CD4-positive, CD25-positive, alpha-beta regulatory T cell (primary cell): Measurements from ENCODE around the gene HIBADH. TPM values are rescaled to one million over a fixed set of nuclear protein-coding genes. Genes with fewer than 3 reads are reported as not detected.

Experiments used
- ATAC-seq, 2 donors: fragments of 150-1000 bp; cut with Tn5 transposase; one replicate each; pipeline ENCODE4 v1.10.0; 2021; ENCODE audit warnings: low read depth in 2 of 2, moderate number of reproducible peaks in 2 of 2, moderate library complexity in 1 of 2
- DNase-seq, 3 donors: peaks; one replicate each; pipeline versions ENCODE4 v3.0.0 to v3.0.0-alpha.2; 2012 to 2022; ENCODE audit warnings: mixed read lengths in 1 of 3
- H3K27ac ChIP-seq: one replicate; pipeline ENCODE4 v1.7.0; 2013; ENCODE audit warnings: mild to moderate bottlenecking, low read length; ENCODE audit not compliant: insufficient read depth, poor library complexity, severe bottlenecking
- H3K27me3 ChIP-seq: one replicate; pipeline ENCODE4 v1.7.0; 2013; ENCODE audit warnings: low read length; ENCODE audit not compliant: control insufficient read depth, insufficient read depth
- H3K36me3 ChIP-seq: one replicate; pipeline ENCODE4 v1.7.0; 2013; ENCODE audit warnings: mild to moderate bottlenecking, low read length, moderate library complexity; ENCODE audit not compliant: control insufficient read depth, insufficient read depth
- H3K4me1 ChIP-seq: 2 replicates; pipeline ENCODE4 v1.7.0; 2013; ENCODE audit warnings: mild to moderate bottlenecking, low read length; ENCODE audit not compliant: insufficient read depth, control insufficient read depth, poor library complexity, severe bottlenecking
- H3K4me3 ChIP-seq: one replicate; pipeline ENCODE4 v1.7.0; 2013; ENCODE audit warnings: low read depth, mild to moderate bottlenecking, low read length, moderate library complexity
- H3K9me3 ChIP-seq, 2 experiments: 1 replicate in 1 of 2; 2 replicates in 1 of 2; pipeline ENCODE4 v1.7.0; 2013; ENCODE audit warnings: low read length in 2 of 2, mild to moderate bottlenecking in 1 of 2, moderate library complexity in 1 of 2; ENCODE audit not compliant: control insufficient read depth in 2 of 2
- H3K27ac Mint-ChIP-seq, 3 donors: one replicate each; pipeline ENCODE4 v1.8.0; 2020 to 2022; ENCODE audit warnings: mild to moderate bottlenecking in 3 of 3, mixed read lengths in 3 of 3, moderate library complexity in 2 of 3
- H3K27me3 Mint-ChIP-seq: one replicate; pipeline ENCODE4 v1.8.0; 2022; ENCODE audit warnings: mild to moderate bottlenecking, mixed read lengths
- H3K36me3 Mint-ChIP-seq: one replicate; pipeline ENCODE4 v1.8.0; 2020; ENCODE audit warnings: mixed read lengths
- H3K4me1 Mint-ChIP-seq, 4 donors: one replicate each; pipeline ENCODE4 v1.8.0; 2020 to 2022; ENCODE audit warnings: mixed read lengths in 4 of 4, mild to moderate bottlenecking in 1 of 4
- H3K4me3 Mint-ChIP-seq, 4 donors: one replicate each; pipeline ENCODE4 v1.8.0; 2020 to 2022; ENCODE audit warnings: mild to moderate bottlenecking in 4 of 4, mixed read lengths in 4 of 4, moderate library complexity in 3 of 4
- H3K9me3 Mint-ChIP-seq, 7 donors: one replicate each; pipeline ENCODE4 v1.8.0; 2020 to 2022; ENCODE audit warnings: mixed read lengths in 7 of 7, mild to moderate bottlenecking in 3 of 7, moderate library complexity in 2 of 7
- polyA plus RNA-seq, 4 donors: library from polyadenylated mRNA; unstranded; fragments of 300-500 nt; fragmentation: Illumina TruSeq; gene quantifications; one replicate each; pipeline ENCODE4 v1.2.3, GENCODE V29; 2021
- total RNA-seq: library from RNA; stranded (reverse); gene quantifications from one replicate; pipeline ENCODE4 v1.2.3, GENCODE V29; 2022

Gene HIBADH
- 6.1 TPM for total RNA-seq
- polyA plus RNA-seq, result 10 to 100 TPM; 24.8 to 33.0 (median 28.4) TPM

- DNase-seq (peak; percentile 94 to 99 (median 96)), ATAC-seq (peak; percentile 98)
- Histone ChIP-seq H3K27ac (peak within 1 kb of the TSS; percentile 77), H3K4me1 (peaks cover 13% of the 10 kb centered on the region), H3K4me3 (peak within 1 kb of the TSS; percentile 83), H3K36me3 (no peaks in the 10 kb centered on the region), H3K9me3 (no peaks in the 10 kb centered on the region), H3K27me3 (no peaks in the 10 kb centered on the region)
- Mint-ChIP-seq H3K4me3 (peak within 1 kb of the TSS; percentile 83 to 94 (median 90)), H3K9me3 (no peaks in the 10 kb centered on the region), H3K36me3 (no peaks in the 10 kb centered on the region), H3K4me1 (peaks cover 8 to 31% (median 13%) of the 10 kb centered on the region in 4 donors), H3K27ac (peak within 1 kb of the TSS; percentile 87 to 95 (median 94)), H3K27me3 (peaks cover 14% of the 10 kb centered on the region)
Observed at GRCh38 chr7:27662490-27663205, at the start of gene HIBADH. Gene HIBADH (minus strand): TSS chr7:27662883. CDS start chr7:27662788, 95 bp downstream.

- Mint-ChIP-seq H3K27ac (no peak overlapping the region), H3K36me3 (no peaks in the 10 kb centered on the region), H3K4me1 (no peaks in the 10 kb centered on the region), H3K27me3 (peaks cover 23% of the 10 kb centered on the region), H3K4me3 (no peak overlapping the region), H3K9me3 (no peaks in the 10 kb centered on the region)
- Histone ChIP-seq H3K27ac (no peak overlapping the region), H3K4me3 (no peak overlapping the region), H3K9me3 (no peaks in the 10 kb centered on the region), H3K4me1 (no peaks in the 10 kb centered on the region), H3K27me3 (peaks cover 9% of the 10 kb centered on the region), H3K36me3 (no peaks in the 10 kb centered on the region)
- no peak for DNase-seq
- ATAC-seq, result no peak
Observed at GRCh38 chr7:27712217-27712616, 49.5 kb upstream of the HIBADH start.

GRCh38 chr7:27709137-27710075, 46.7 kb upstream of the HIBADH start:
- Mint-ChIP-seq H3K9me3 (no peaks in the 10 kb centered on the region), H3K4me1 (no peaks in the 10 kb centered on the region), H3K27ac (peak overlapping the region in 1 of 3 donors; percentile 4), H3K27me3 (peaks cover 16% of the 10 kb centered on the region), H3K36me3 (no peaks in the 10 kb centered on the region), H3K4me3 (no peak overlapping the region)
- ATAC-seq (no peak), DNase-seq (no peak)
- no peak overlapping the region for H3K4me3 ChIP-seq
- H3K36me3 ChIP-seq, result no peaks in the 10 kb centered on the region
- no peaks in the 10 kb centered on the region for H3K9me3 ChIP-seq
- H3K27me3 ChIP-seq, result peaks cover 4% of the 10 kb centered on the region
- no peaks in the 10 kb centered on the region for H3K4me1 ChIP-seq
- H3K27ac ChIP-seq, result no peak overlapping the region

GRCh38 chr7:27708485-27708884, 45.8 kb upstream of the HIBADH start:
- H3K4me1 ChIP-seq, result no peaks in the 10 kb centered on the region
- no peak for ATAC-seq
- no peaks in the 10 kb centered on the region for H3K4me1 Mint-ChIP-seq

GRCh38 chr7:27705200-27705594, 42.5 kb upstream of the HIBADH start:
- no peaks in the 10 kb centered on the region for H3K9me3 Mint-ChIP-seq
- no peaks in the 10 kb centered on the region for H3K9me3 ChIP-seq

More at GRCh38 chr7:27708485-27708884, 45.8 kb upstream of the HIBADH start:
- H3K27ac ChIP-seq, result no peak overlapping the region
- peaks cover 6% of the 10 kb centered on the region for H3K27me3 ChIP-seq
- Mint-ChIP-seq H3K9me3 (no peaks in the 10 kb centered on the region), H3K4me3 (no peak overlapping the region), H3K36me3 (no peaks in the 10 kb centered on the region), H3K27me3 (peaks cover 11% of the 10 kb centered on the region), H3K27ac (no peak overlapping the region)
- no peak overlapping the region for H3K4me3 ChIP-seq
- H3K36me3 ChIP-seq, result no peaks in the 10 kb centered on the region
- H3K9me3 ChIP-seq, result no peaks in the 10 kb centered on the region
- no peak for DNase-seq

GRCh38 chr7:27704422-27705199, 41.9 kb upstream of the HIBADH start:
- Mint-ChIP-seq H3K27me3 (peaks cover 22% of the 10 kb centered on the region), H3K4me1 (no peaks in the 10 kb centered on the region), H3K4me3 (no peak overlapping the region), H3K36me3 (no peaks in the 10 kb centered on the region), H3K9me3 (no peaks in the 10 kb centered on the region), H3K27ac (no peak overlapping the region)
- H3K36me3 ChIP-seq, result no peaks in the 10 kb centered on the region
- H3K4me1 ChIP-seq, result no peaks in the 10 kb centered on the region
- ATAC-seq (no peak), DNase-seq (no peak)
- H3K4me3 ChIP-seq, result no peak overlapping the region
- peaks cover 8% of the 10 kb centered on the region for H3K27me3 ChIP-seq
- H3K27ac ChIP-seq, result no peak overlapping the region
- H3K9me3 ChIP-seq, result no peaks in the 10 kb centered on the region

More at GRCh38 chr7:27705200-27705594, 42.5 kb upstream of the HIBADH start:
- H3K4me1 Mint-ChIP-seq, result no peaks in the 10 kb centered on the region
- H3K4me1 ChIP-seq, result no peaks in the 10 kb centered on the region
- no peak overlapping the region for H3K4me3 Mint-ChIP-seq
- H3K27me3 ChIP-seq, result peaks cover 8% of the 10 kb centered on the region
- no peak for DNase-seq
- H3K27ac ChIP-seq, result no peak overlapping the region
- peaks cover 22% of the 10 kb centered on the region for H3K27me3 Mint-ChIP-seq
- no peak for ATAC-seq
- H3K36me3 ChIP-seq, result no peaks in the 10 kb centered on the region
- no peak overlapping the region for H3K4me3 ChIP-seq
- no peaks in the 10 kb centered on the region for H3K36me3 Mint-ChIP-seq
- H3K27ac Mint-ChIP-seq, result no peak overlapping the region

GRCh38 chr7:27703181-27703580, 40.5 kb upstream of the HIBADH start:
- H3K4me3 ChIP-seq, result no peak overlapping the region
- Mint-ChIP-seq H3K9me3 (no peaks in the 10 kb centered on the region), H3K36me3 (no peaks in the 10 kb centered on the region), H3K27me3 (peaks cover 22% of the 10 kb centered on the region), H3K4me1 (no peaks in the 10 kb centered on the region), H3K27ac (no peak overlapping the region), H3K4me3 (no peak overlapping the region)
- peaks cover 8% of the 10 kb centered on the region for H3K27me3 ChIP-seq
- no peak for ATAC-seq
- DNase-seq, result no peak
- no peaks in the 10 kb centered on the region for H3K4me1 ChIP-seq
- no peaks in the 10 kb centered on the region for H3K36me3 ChIP-seq
- H3K9me3 ChIP-seq, result no peaks in the 10 kb centered on the region
- H3K27ac ChIP-seq, result no peak overlapping the region
